Spleen (tissue), 11 donors: ENCODE measurements around the gene NAALADL1. TPM values are rescaled to one million over a fixed set of nuclear protein-coding genes. Genes with fewer than 3 reads are reported as not detected.

Experiments
- DNase-seq: peaks from one replicate; pipeline ENCODE4 v3.0.0-alpha.2; 2020
- H3K27ac ChIP-seq, 8 donors: fragments of 200-600 bp; sonication (generic) in 7 of 8; 1 replicate in 4 of 8; 2 replicates in 4 of 8; pipeline versions ENCODE4 v1.5.0 to v1.8.0; 2016 to 2021; ENCODE audit warnings: inconsistent platforms in 4 of 8, mild to moderate bottlenecking in 4 of 8, moderate library complexity in 1 of 8
- H3K27me3 ChIP-seq, 7 donors: fragments of 200-600 bp; sonication (generic) in 6 of 7; replicated peaks in 1 of 7; 1 replicate in 4 of 7; 2 replicates in 3 of 7; pipeline versions ENCODE4 v1.5.0 to v1.8.0; 2016 to 2021; ENCODE audit warnings: inconsistent platforms in 3 of 7, mild to moderate bottlenecking in 1 of 7
- H3K36me3 ChIP-seq, 6 donors: fragments of 200-600 bp; sonication (generic) in 5 of 6; 1 replicate in 4 of 6; 2 replicates in 2 of 6; pipeline versions ENCODE4 v1.5.0 to v1.8.0; 2016 to 2021; ENCODE audit warnings: inconsistent platforms in 2 of 6
- H3K4me1 ChIP-seq, 6 donors: fragments of 200-600 bp; sonication (generic) in 5 of 6; 1 replicate in 3 of 6; 2 replicates in 3 of 6; pipeline versions ENCODE4 v1.5.0 to v1.8.0; 2016 to 2021; ENCODE audit warnings: inconsistent platforms in 3 of 6
- H3K4me3 ChIP-seq, 8 donors: fragments of 200-600 bp; sonication (generic) in 7 of 8; 1 replicate in 4 of 8; 2 replicates in 4 of 8; pipeline versions ENCODE4 v1.5.0 to v1.8.0; 2016 to 2021; ENCODE audit warnings: inconsistent platforms in 4 of 8, mild to moderate bottlenecking in 4 of 8, moderate library complexity in 2 of 8
- H3K9me3 ChIP-seq, 8 donors: fragments of 200-600 bp; sonication (generic) in 7 of 8; 1 replicate in 4 of 8; 2 replicates in 4 of 8; pipeline versions ENCODE4 v1.5.0 to v1.8.0; 2016 to 2021; ENCODE audit warnings: inconsistent platforms in 4 of 8
- POLR2A ChIP-seq, 3 donors: fragments of 450-650 bp; IDR thresholded peaks; one replicate each; pipeline ENCODE4 v1.5.1; 2017; ENCODE audit warnings: antibody characterized with exemption in 3 of 3, mild to moderate bottlenecking in 1 of 3
- POLR2AphosphoS5 ChIP-seq, 3 donors: sonication (generic); formaldehyde crosslinking; IDR thresholded peaks; one replicate each; pipeline ENCODE4 v1.5.1; 2017; ENCODE audit warnings: antibody characterized with exemption in 3 of 3
- WGBS, 5 donors: extraction: QIAGEN DNeasy Blood & Tissue Kit in 3 of 5; methylation state at CpG; one replicate each; pipeline versions ENCODE4 v1.1.5 to v1.1.7; 2013 to 2018; 5-methylcytosine and 5-hydroxymethylcytosine counted together
- intact Hi-C: fragments of 100-400 bp; cut with DNase I; formaldehyde crosslinking; loops from one replicate; pipeline ENCODE4 v1.15.0; 2023; ENCODE audit warnings: low total_unique reads
- microRNA-seq, 3 donors: library from miRNA; unstranded; fragments of <30 nt; microRNA quantifications; one replicate each; pipeline versions ENCODE4 to v1.1.0, GENCODE V29; 2019 to 2020
- polyA plus RNA-seq, 3 donors: library from polyadenylated mRNA; stranded (reverse); fragments of 200-250 nt; gene quantifications; one replicate each; pipeline ENCODE4 v1.2.1, GENCODE V29; 2013
- small RNA-seq, 4 donors: library from RNA; depleted of rRNA; stranded (forward); fragments of <200 nt; gene quantifications; one replicate each; pipeline ENCODE3, GENCODE V24; 2016
- total RNA-seq, 7 donors: library from RNA; depleted of rRNA in 3 of 7; stranded (reverse); fragments of >200 nt in 3 of 7; fragmentation: NEBNext Ultra II Directional in 4 of 7; extraction: Animal tissue kit (Norgen Biotek cat#: 25700) in 4 of 7; gene quantifications; one replicate each; pipeline versions ENCODE4 v1.1.0 to v1.2.1, GENCODE V29; 2016 to 2021
- TF ChIP-seq, protein P1 (sequence below), 11 experiments: fragments of 200-600 bp in 7 of 11; fragments of 450-650 bp in 4 of 11; sonication (generic) in 4 of 11; IDR thresholded peaks in 8 of 11; conservative IDR thresholded peaks in 3 of 11; 1 replicate in 7 of 11; 2 replicates in 4 of 11; pipeline versions ENCODE4 v1.4.0 to v1.8.0; 2016 to 2021; ENCODE audit warnings: antibody characterized with exemption in 11 of 11, inconsistent platforms in 4 of 11, mild to moderate bottlenecking in 1 of 11
- donor health status: healthy with polysubstance abuse.
- donor health status: DM: no; HTN: no; CAD: no; lungs with moderate emphysema.
- donor health status: DM: no; HTN: no; CAD: no.
- donor health status: Bipolar disorder and iron deficiency.
- donor health status: healthy.
- donor health status: DM: no; HTN: no; CAD: no.
- donor health status: DM: yes; HTN: yes; CAD: no.

Gene NAALADL1
- total and polyA plus RNA-seq, 10 donors: 13.0 to 45.2 (median 20.8) TPM

GRCh38 chr11:64998141-64998540 lies 60.2 kb downstream of the NAALADL1 start:
- Histone ChIP-seq H3K4me3 (no peak overlapping the region), H3K36me3 (peaks cover 0 to 18% (median 0%) of the 10 kb centered on the region in 6 donors), H3K27me3 (no peaks in the 10 kb centered on the region), H3K9me3 (no peaks in the 10 kb centered on the region), H3K4me1 (peaks cover 16 to 75% (median 38%) of the 10 kb centered on the region in 6 donors), H3K27ac (peak overlapping the region in 2 of 8 donors; percentile 36 to 87)
- 56 to 100% (median 87%) methylated on average over 1 of the region's 1 CpG for WGBS, 5 donors
- no peak for DNase-seq
- intact Hi-C loops: loop anchor here (10.0 kb wide), 1 partner anchor 63 kb away; the partner anchor contains the start of gene GPHA2
- no peak for TF ChIP-seq POLR2A (IDR thresholded peaks at IDR 0.05)
- TF ChIP-seq, protein P1, sequence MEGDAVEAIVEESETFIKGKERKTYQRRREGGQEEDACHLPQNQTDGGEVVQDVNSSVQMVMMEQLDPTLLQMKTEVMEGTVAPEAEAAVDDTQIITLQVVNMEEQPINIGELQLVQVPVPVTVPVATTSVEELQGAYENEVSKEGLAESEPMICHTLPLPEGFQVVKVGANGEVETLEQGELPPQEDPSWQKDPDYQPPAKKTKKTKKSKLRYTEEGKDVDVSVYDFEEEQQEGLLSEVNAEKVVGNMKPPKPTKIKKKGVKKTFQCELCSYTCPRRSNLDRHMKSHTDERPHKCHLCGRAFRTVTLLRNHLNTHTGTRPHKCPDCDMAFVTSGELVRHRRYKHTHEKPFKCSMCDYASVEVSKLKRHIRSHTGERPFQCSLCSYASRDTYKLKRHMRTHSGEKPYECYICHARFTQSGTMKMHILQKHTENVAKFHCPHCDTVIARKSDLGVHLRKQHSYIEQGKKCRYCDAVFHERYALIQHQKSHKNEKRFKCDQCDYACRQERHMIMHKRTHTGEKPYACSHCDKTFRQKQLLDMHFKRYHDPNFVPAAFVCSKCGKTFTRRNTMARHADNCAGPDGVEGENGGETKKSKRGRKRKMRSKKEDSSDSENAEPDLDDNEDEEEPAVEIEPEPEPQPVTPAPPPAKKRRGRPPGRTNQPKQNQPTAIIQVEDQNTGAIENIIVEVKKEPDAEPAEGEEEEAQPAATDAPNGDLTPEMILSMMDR (IDR thresholded peaks at IDR 0.05 in 8 of 11, conservative IDR thresholded peaks at IDR 0.05 in 3 of 11): no peak
- TF ChIP-seq POLR2AphosphoS5 (IDR thresholded peaks at IDR 0.05): no peak

DNA sequence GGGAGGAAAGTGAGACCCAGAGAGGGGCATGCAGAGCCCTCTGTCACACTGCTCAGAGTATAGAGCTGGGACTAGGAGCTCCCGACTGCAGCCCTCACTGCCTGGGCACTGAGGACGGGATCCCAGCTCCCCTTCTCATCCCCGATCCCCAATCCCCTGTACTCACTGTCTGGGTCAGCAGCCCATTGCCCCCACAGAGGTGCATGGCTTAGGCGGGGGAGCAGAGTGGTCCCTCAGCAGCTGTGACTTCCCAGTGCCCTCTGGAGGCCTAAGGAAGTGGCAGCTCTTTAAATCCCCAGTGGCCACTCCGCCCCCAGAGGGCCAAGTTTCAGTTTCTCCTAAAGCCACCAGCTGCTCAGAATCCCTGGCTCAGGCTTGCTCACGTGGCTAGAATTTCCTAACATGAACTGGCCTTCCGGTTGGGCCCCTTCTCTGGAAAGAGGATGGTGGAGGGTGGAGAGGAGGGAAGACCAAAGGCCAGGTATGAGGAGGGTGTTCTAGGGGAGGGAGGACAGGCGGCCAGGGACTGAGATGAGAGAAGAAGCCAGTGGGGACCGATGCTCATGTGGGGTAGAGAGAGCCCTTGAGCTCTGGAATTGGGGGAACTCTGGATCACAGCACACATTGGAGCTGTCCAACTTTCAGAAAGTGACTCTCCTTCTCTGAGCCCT lies 61.5 kb downstream of the NAALADL1 start, which contains the start of gene BATF2:
Gene BATF2 (minus strand): TSS at position 262 of the 671 bp plus-strand sequence. CDS start 57 bp downstream, at position 205.
- peak; percentile 91 for DNase-seq
- 14 to 21% (median 16%) methylated on average over 9 of the region's 9 CpGs for WGBS, 5 donors
- Histone ChIP-seq H3K27ac (peak within 1 kb of the TSS; percentile 65 to 87 (median 80)), H3K4me1 (peaks cover 16 to 81% (median 45%) of the 10 kb centered on the region in 6 donors), H3K4me3 (peak within 1 kb of the TSS; percentile 43 to 77 (median 57)), H3K27me3 (no peaks in the 10 kb centered on the region), H3K9me3 (no peaks in the 10 kb centered on the region), H3K36me3 (peaks cover 0 to 31% (median 1%) of the 10 kb centered on the region in 6 donors)
- intact Hi-C loops: loop anchor here (10.0 kb wide), 1 partner anchor 62 kb away; the partner anchor contains the start of gene GPHA2
- TF ChIP-seq, protein P1 (IDR thresholded peaks at IDR 0.05 in 8 of 11, conservative IDR thresholded peaks at IDR 0.05 in 3 of 11): peak; percentile 9 to 77 (median 60)
- TF ChIP-seq POLR2A (IDR thresholded peaks at IDR 0.05) (peak in 1 of 3 donors; percentile 83), POLR2AphosphoS5 (IDR thresholded peaks at IDR 0.05) (peak; percentile 71 to 92 (median 80))

DNA sequence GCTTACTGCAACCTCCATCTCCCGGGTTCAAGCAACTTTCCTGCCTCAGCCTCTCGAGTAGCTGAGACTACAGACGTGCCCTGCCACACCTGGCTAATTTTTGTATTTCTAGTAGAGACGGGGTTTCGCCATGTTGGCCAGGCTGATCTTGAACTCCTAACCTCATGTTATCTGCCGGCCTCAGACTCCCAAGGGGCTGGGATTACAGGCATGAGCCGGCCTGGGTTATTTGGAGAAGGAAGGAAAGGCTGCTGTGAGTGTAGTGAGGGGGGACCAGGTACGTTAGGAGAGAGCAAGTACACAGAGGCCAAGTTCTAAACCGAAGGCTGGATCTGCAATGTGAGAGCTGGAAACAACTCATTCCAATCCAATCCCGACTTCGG lies 62.0 kb downstream of the NAALADL1 start:
- Histone ChIP-seq H3K4me3 (peak overlapping the region; percentile 43 to 77 (median 57)), H3K4me1 (peaks cover 16 to 82% (median 50%) of the 10 kb centered on the region in 6 donors), H3K27ac (peak overlapping the region; percentile 65 to 87 (median 80)), H3K9me3 (no peaks in the 10 kb centered on the region), H3K36me3 (peaks cover 0 to 36% (median 4%) of the 10 kb centered on the region in 6 donors), H3K27me3 (no peaks in the 10 kb centered on the region)
- no peak for TF ChIP-seq POLR2AphosphoS5 (IDR thresholded peaks at IDR 0.05)
- TF ChIP-seq POLR2A (IDR thresholded peaks at IDR 0.05): no peak
- TF ChIP-seq, protein P1 (IDR thresholded peaks at IDR 0.05 in 8 of 11, conservative IDR thresholded peaks at IDR 0.05 in 3 of 11): no peak
- intact Hi-C loops: loop anchor here (10.0 kb wide), 1 partner anchor 62 kb away; the partner anchor contains the start of gene GPHA2
- WGBS, 5 donors: 23 to 37% (median 30%) methylated on average over 11 of the region's 11 CpGs
- no peak for DNase-seq

Small RNA genes lying within 50 kb of the gene (microRNA-seq; reads per million reads assigned to microRNA genes)
- gene MIR6879: 1.1 to 2.5 (median 1.8) reads per million in 3 donors

Small RNA genes lying within 50 kb of the gene (small RNA-seq; reads per million reads assigned to genes)
- gene MIR6879: 0 to 0.08 (median 0) reads per million in 4 donors
- 0 reads per million in 4 donors for gene SNX15

Other genes starting within 250 kb of the NAALADL1 start
- 10 to 100 TPM; 20.1 to 33.6 (median 28.2) TPM for gene MEN1, start 248.0 kb downstream of the NAALADL1 start, total RNA-seq
- gene MEN1, start 248.0 kb downstream of the NAALADL1 start, polyA plus RNA-seq: 10 to 100 TPM; 17.8 to 27.6 (median 20.5) TPM
- gene CDC42BPG, start 213.9 kb downstream of the NAALADL1 start, total RNA-seq: 1 to 10 TPM; 1.9 to 4.6 (median 2.6) TPM
- gene CDC42BPG, start 213.9 kb downstream of the NAALADL1 start, polyA plus RNA-seq: 1 to 10 TPM in 2 of 3 donors, under 1 TPM in 1; 0.74 to 2.0 (median 1.0) TPM
- gene EHD1, start 179.9 kb downstream of the NAALADL1 start, total RNA-seq: 100 to 1,000 TPM; 117 to 337 (median 201) TPM
- gene EHD1, start 179.9 kb downstream of the NAALADL1 start, polyA plus RNA-seq: 10 to 100 TPM; 51.9 to 93.9 (median 53.7) TPM
- 10 to 100 TPM; 32.7 to 57.3 (median 40.3) TPM for gene ATG2A, start 141.3 kb downstream of the NAALADL1 start, total RNA-seq
- 10 to 100 TPM; 14.3 to 30.3 (median 28.8) TPM for gene ATG2A, start 141.3 kb downstream of the NAALADL1 start, polyA plus RNA-seq
- 10 to 100 TPM; 21.9 to 45.1 (median 30.4) TPM for gene PPP2R5B, start 133.9 kb downstream of the NAALADL1 start, total RNA-seq
- 10 to 100 TPM; 10.8 to 25.4 (median 15.2) TPM for gene PPP2R5B, start 133.9 kb downstream of the NAALADL1 start, polyA plus RNA-seq
- gene GPHA2, start 122.7 kb downstream of the NAALADL1 start, total RNA-seq: not detected
- gene GPHA2, start 122.7 kb downstream of the NAALADL1 start, polyA plus RNA-seq: 1 to 10 TPM in 2 of 3 donors, under 1 TPM in 1; 0.89 to 4.4 (median 1.2) TPM
- under 1 TPM in 4 of 7 donors, not detected in 3; 0.40 to 0.98 (median 0.86) TPM for gene MAJIN, start 86.4 kb downstream of the NAALADL1 start, total RNA-seq
- gene MAJIN, start 86.4 kb downstream of the NAALADL1 start, polyA plus RNA-seq: 1 to 10 TPM in 2 of 3 donors, under 1 TPM in 1; 0.59 to 2.6 (median 1.5) TPM
- gene BATF2, start 61.6 kb downstream of the NAALADL1 start, total RNA-seq: 10 to 100 TPM in 6 of 7 donors, 1 to 10 TPM in 1; 8.5 to 23.1 (median 18.6) TPM
- gene BATF2, start 61.6 kb downstream of the NAALADL1 start, polyA plus RNA-seq: 10 to 100 TPM in 1 of 3 donors, 1 to 10 TPM in 2; 4.3 to 17.1 (median 5.2) TPM
- 10 to 100 TPM; 44.5 to 76.5 (median 54.8) TPM for gene ARL2, start 44.4 kb downstream of the NAALADL1 start, total RNA-seq
- 100 to 1,000 TPM in 1 of 3 donors, 10 to 100 TPM in 2; 53.0 to 110 (median 69.9) TPM for gene ARL2, start 44.4 kb downstream of the NAALADL1 start, polyA plus RNA-seq
- gene SNX15, start 31.1 kb downstream of the NAALADL1 start, total RNA-seq: 10 to 100 TPM; 14.6 to 21.6 (median 17.3) TPM
- 10 to 100 TPM; 10.8 to 17.1 (median 11.6) TPM for gene SNX15, start 31.1 kb downstream of the NAALADL1 start, polyA plus RNA-seq
- 1 to 10 TPM; 5.7 to 9.9 (median 6.6) TPM for gene SAC3D1, start 17.3 kb downstream of the NAALADL1 start, total RNA-seq
- 10 to 100 TPM in 1 of 3 donors, 1 to 10 TPM in 2; 5.2 to 11.9 (median 8.9) TPM for gene SAC3D1, start 17.3 kb downstream of the NAALADL1 start, polyA plus RNA-seq
- 10 to 100 TPM in 1 of 7 donors, 1 to 10 TPM in 6; 2.4 to 11.1 (median 7.0) TPM for gene CDCA5, start 25.5 kb upstream of the NAALADL1 start, total RNA-seq
- 1 to 10 TPM; 1.5 to 5.9 (median 4.6) TPM for gene CDCA5, start 25.5 kb upstream of the NAALADL1 start, polyA plus RNA-seq
- gene ZFPL1, start 25.7 kb upstream of the NAALADL1 start, total RNA-seq: 10 to 100 TPM; 23.5 to 43.7 (median 29.1) TPM
- gene ZFPL1, start 25.7 kb upstream of the NAALADL1 start, polyA plus RNA-seq: 10 to 100 TPM; 25.8 to 52.0 (median 40.0) TPM
- gene VPS51, start 37.7 kb upstream of the NAALADL1 start, total RNA-seq: 100 to 1,000 TPM; 103 to 570 (median 146) TPM
- 100 to 1,000 TPM; 118 to 157 (median 152) TPM for gene VPS51, start 37.7 kb upstream of the NAALADL1 start, polyA plus RNA-seq
- 10 to 100 TPM in 6 of 7 donors, 1 to 10 TPM in 1; 8.9 to 29.7 (median 13.9) TPM for gene TM7SF2, start 53.3 kb upstream of the NAALADL1 start, total RNA-seq
- gene TM7SF2, start 53.3 kb upstream of the NAALADL1 start, polyA plus RNA-seq: 10 to 100 TPM; 14.1 to 16.9 (median 14.5) TPM
- 10 to 100 TPM in 4 of 7 donors, 1 to 10 TPM in 3; 7.9 to 16.4 (median 10.2) TPM for gene ZNHIT2, start 59.1 kb upstream of the NAALADL1 start, total RNA-seq
- 10 to 100 TPM; 19.1 to 21.1 (median 19.2) TPM for gene ZNHIT2, start 59.1 kb upstream of the NAALADL1 start, polyA plus RNA-seq
- gene FAU, start 63.6 kb upstream of the NAALADL1 start, total RNA-seq: 1,000 to 10,000 TPM in 1 of 7 donors, 100 to 1,000 TPM in 6; 528 to 1,008 (median 809) TPM
- gene FAU, start 63.6 kb upstream of the NAALADL1 start, polyA plus RNA-seq: 1,000 to 10,000 TPM; 1,501 to 2,170 (median 2,090) TPM
- gene MRPL49, start 63.8 kb upstream of the NAALADL1 start, total RNA-seq: 10 to 100 TPM; 31.9 to 51.2 (median 40.8) TPM
- gene MRPL49, start 63.8 kb upstream of the NAALADL1 start, polyA plus RNA-seq: 10 to 100 TPM; 20.0 to 42.4 (median 30.8) TPM
- 100 to 1,000 TPM in 5 of 7 donors, 10 to 100 TPM in 2; 90.9 to 152 (median 110) TPM for gene SYVN1, start 76.0 kb upstream of the NAALADL1 start, total RNA-seq
- 10 to 100 TPM; 35.1 to 62.8 (median 53.6) TPM for gene SYVN1, start 76.0 kb upstream of the NAALADL1 start, polyA plus RNA-seq
- not detected for gene SPDYC, start 111.7 kb upstream of the NAALADL1 start, total RNA-seq
- under 1 TPM in 1 of 3 donors, not detected in 2; 0.11 TPM for gene SPDYC, start 111.7 kb upstream of the NAALADL1 start, polyA plus RNA-seq
- 100 to 1,000 TPM; 135 to 203 (median 161) TPM for gene CAPN1, start 123.4 kb upstream of the NAALADL1 start, total RNA-seq
- 100 to 1,000 TPM in 1 of 3 donors, 10 to 100 TPM in 2; 61.6 to 111 (median 73.3) TPM for gene CAPN1, start 123.4 kb upstream of the NAALADL1 start, polyA plus RNA-seq
- gene POLA2, start 203.4 kb upstream of the NAALADL1 start, total RNA-seq: 10 to 100 TPM; 10.6 to 25.9 (median 19.1) TPM
- 10 to 100 TPM in 2 of 3 donors, 1 to 10 TPM in 1; 9.0 to 12.2 (median 10.7) TPM for gene POLA2, start 203.4 kb upstream of the NAALADL1 start, polyA plus RNA-seq